Bronchial epithelial cell (primary cell): ENCODE results near the gene PIM1. TPM values are rescaled to one million over a fixed set of nuclear protein-coding genes. Genes with fewer than 3 reads are reported as not detected.

Source experiments
- DNase-seq: peaks from one replicate; pipeline ENCODE4 v3.0.0-alpha.2; 2010; ENCODE audit warnings: low read depth
- FAIRE-seq: peaks from 2 replicates; lab custom pipeline; 2011; peaks lifted over from hg19 to GRCh38; lab: Jason Lieb, UNC
- H3K27me3 ChIP-seq: 2 replicates; pipeline ENCODE4 v1.5.1; 2011; ENCODE audit warnings: low read length; ENCODE audit not compliant: control insufficient read depth, insufficient read depth
- H3K36me3 ChIP-seq: 2 replicates; pipeline ENCODE4 v1.5.1; 2011; ENCODE audit warnings: low read length; ENCODE audit not compliant: control insufficient read depth, insufficient read depth
- H3K4me3 ChIP-seq: 2 replicates; pipeline ENCODE4 v1.5.1; 2011; ENCODE audit warnings: mild to moderate bottlenecking, low read depth, low read length, control low read depth
- total RNA-seq: library from RNA; depleted of rRNA; stranded (reverse); fragments of >200 nt; gene quantifications from 2 replicates; pipeline ENCODE4 v1.2.1, GENCODE V29; 2014
- TF ChIP-seq, protein P1 (sequence below): IDR thresholded peaks from 2 replicates; pipeline ENCODE4 v1.5.1; 2011; ENCODE audit warnings: mild to moderate bottlenecking, moderate library complexity, low read length, control low read depth, inconsistent platforms; ENCODE audit not compliant: insufficient read depth, severe bottlenecking

PIM1 gene
- total RNA-seq, 1 donor from 2014 or later = 29.2 TPM

DNA sequence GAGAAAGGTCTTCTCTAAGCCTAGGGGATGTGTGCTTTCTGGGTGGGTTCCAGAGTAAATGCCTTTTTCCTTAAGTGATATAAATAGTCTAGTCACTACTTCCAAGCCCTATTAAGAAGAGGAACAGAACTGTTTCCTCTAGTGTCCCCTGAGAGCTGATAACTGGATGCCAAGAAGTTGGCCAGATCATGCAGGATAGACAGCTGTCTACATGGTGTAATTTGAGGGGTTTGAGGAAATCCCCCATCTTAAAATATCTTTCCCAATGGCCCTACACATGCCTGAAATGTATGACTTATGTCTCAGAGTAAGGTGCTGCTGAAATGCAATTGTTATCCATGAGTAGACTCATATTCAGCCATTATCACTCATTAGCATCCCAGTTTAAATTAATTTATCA lies 20.2 kb upstream of the PIM1 start:
- FAIRE-seq (no peak), DNase-seq (no peak)
- no peaks in the 10 kb centered on the region for H3K27me3 ChIP-seq
- TF ChIP-seq, protein P1, sequence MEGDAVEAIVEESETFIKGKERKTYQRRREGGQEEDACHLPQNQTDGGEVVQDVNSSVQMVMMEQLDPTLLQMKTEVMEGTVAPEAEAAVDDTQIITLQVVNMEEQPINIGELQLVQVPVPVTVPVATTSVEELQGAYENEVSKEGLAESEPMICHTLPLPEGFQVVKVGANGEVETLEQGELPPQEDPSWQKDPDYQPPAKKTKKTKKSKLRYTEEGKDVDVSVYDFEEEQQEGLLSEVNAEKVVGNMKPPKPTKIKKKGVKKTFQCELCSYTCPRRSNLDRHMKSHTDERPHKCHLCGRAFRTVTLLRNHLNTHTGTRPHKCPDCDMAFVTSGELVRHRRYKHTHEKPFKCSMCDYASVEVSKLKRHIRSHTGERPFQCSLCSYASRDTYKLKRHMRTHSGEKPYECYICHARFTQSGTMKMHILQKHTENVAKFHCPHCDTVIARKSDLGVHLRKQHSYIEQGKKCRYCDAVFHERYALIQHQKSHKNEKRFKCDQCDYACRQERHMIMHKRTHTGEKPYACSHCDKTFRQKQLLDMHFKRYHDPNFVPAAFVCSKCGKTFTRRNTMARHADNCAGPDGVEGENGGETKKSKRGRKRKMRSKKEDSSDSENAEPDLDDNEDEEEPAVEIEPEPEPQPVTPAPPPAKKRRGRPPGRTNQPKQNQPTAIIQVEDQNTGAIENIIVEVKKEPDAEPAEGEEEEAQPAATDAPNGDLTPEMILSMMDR = no peak
- H3K4me3 ChIP-seq = no peak overlapping the region
- H3K36me3 ChIP-seq = no peaks in the 10 kb centered on the region

DNA sequence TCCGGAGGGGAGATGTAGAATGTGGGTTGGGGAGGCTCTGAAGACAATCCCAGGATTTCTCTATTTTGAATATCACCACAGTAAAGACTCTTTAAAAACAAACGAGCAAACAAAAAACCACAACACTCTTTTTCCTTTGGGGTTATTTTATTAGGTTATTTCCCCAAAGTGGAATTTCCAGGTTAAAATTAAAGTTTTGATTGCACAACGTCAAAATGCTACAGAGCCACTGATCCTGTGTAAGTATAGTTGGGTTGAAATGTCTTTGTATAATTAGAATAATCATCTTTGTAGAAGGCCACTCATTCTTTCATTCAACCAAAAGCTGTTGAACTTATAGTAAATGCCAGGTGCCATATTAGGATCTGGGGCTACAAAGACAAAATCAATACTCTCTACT lies 19.6 kb upstream of the PIM1 start:
- Histone ChIP-seq H3K36me3 (no peaks in the 10 kb centered on the region), H3K27me3 (no peaks in the 10 kb centered on the region), H3K4me3 (no peak overlapping the region)
- TF ChIP-seq, protein P1 = no peak
- FAIRE-seq (no peak), DNase-seq (no peak)

DNA sequence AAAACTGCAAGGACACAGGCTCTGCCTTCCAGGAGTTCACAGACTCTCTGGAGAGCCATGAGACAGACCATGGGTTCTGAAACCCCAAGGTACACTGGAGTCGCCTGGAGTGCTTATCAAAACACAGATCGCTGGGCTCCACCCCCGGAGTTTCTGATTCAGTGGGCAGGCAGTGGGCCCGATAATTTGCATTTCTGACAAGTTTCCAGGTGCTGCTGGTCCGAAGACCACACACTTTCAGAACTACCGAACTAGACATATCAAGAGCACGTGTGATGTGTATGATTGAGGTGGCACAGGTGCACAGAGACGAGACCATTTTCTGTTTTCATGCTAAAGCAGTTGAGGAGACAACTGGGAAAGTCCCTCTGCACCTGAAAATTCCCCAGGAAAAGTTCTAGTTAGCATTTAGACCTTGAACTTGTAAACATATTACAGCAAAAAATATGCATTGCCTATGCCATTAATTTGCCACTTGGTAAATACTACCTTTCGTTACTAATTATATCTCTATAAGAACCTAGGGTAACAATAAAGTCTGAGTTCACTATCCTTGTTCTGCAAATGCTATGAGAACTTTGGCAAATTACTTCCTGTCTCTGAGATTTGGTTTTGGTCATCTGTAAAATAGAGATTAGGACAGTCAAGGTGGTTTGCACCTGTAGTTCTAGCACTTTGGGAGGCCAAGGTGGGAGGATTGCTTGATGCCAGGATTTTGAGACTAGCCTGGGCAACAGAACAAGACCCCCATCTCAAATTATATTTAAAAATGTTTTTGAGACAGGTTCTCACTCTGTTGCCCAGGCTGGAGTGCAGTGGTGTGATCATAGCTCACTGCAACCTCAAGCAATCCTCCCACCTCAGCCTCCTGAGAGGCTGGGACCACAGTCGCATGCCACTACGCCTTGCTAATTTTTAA lies 14.3 kb upstream of the PIM1 start:
- Histone ChIP-seq H3K36me3 (no peaks in the 10 kb centered on the region), H3K27me3 (no peaks in the 10 kb centered on the region), H3K4me3 (no peak overlapping the region)
- TF ChIP-seq, protein P1 = no peak
- FAIRE-seq = no peak
- no peak for DNase-seq

DNA sequence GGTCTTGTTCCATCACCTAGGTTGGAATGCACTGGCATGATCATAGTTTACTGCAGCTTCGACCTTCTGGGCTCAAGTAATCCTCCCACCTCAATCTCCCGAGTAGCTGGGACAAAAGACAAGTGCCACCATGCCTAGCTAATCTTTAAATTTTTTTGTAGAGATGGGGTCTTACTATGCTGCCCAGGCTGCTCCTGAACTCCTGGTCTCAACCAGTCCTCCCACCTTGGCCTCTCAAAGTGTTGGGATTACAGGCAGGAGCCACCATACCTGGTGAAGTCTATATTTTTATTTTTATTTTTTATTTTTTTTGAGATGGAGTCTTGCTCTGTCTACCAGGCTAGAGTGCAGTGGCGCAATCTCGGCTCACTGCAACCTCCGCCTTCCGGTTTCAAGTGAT lies 11.4 kb upstream of the PIM1 start:
- H3K27me3 ChIP-seq = no peaks in the 10 kb centered on the region
- TF ChIP-seq, protein P1 = no peak
- no peaks in the 10 kb centered on the region for H3K36me3 ChIP-seq
- FAIRE-seq (no peak), DNase-seq (no peak)
- no peak overlapping the region for H3K4me3 ChIP-seq

DNA sequence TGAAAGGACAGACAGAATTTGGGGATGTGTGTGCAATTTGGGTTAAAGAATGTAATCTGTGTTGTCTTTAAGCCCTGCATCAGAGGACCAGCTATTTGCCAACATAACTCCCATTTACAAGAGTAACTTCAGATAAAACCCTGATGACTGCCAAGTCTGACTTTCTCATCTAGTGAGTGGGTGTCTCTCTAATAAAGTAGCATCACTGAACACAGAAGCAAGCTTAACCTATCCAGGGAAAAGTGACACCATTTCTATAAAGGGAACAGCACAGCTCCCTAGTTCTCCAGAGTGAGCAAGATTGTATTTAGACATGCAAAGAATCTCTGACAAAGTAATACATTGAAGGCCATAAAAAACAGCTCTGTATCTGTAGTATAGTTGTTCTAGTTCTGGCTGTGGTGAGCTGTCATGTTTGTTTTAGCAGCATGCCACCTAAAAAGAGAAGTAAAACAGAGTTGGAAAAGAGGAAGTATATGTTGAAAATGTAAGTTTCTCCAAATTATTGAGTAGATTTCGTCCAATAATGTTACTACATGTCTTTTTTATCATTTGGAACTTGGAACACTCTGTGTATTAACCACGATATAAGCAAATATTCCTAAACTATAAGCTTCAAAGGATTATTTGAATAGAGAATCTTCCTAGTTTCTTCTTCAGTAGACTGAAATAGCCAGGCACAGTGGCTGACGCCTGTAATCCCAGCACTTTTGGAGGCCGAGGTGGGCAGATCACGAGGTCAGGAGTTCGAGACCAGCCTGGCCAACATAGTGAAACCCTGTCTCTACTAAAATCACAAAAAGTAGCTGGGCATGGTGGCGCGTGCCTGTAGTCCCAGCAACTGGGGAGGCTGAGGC lies 8.8 kb upstream of the PIM1 start:
- H3K4me3 ChIP-seq = no peak overlapping the region
- TF ChIP-seq, protein P1 = no peak
- H3K27me3 ChIP-seq = no peaks in the 10 kb centered on the region
- H3K36me3 ChIP-seq = no peaks in the 10 kb centered on the region
- no peak for DNase-seq
- FAIRE-seq = no peak
